HG03103 (cell line): Measurements from ENCODE around the gene PTPN14.
"Not testable (repeated sequence)": the region's sequence is repeated elsewhere in the genome, so short reads cannot be mapped to it uniquely, and the experiment has no call there.

Experiments
- ATAC-seq: cut with Tn5 transposase; IDR thresholded peaks from one replicate; pipeline ENCODE4 v1.9.1; 2021; ENCODE audit warnings: low read depth; ENCODE audit not compliant: unreplicated experiment

The PTPN14 gene

GRCh38 chr1:214413315-214413714 lies 138.1 kb downstream of the PTPN14 start:
- no peak for ATAC-seq

DNA sequence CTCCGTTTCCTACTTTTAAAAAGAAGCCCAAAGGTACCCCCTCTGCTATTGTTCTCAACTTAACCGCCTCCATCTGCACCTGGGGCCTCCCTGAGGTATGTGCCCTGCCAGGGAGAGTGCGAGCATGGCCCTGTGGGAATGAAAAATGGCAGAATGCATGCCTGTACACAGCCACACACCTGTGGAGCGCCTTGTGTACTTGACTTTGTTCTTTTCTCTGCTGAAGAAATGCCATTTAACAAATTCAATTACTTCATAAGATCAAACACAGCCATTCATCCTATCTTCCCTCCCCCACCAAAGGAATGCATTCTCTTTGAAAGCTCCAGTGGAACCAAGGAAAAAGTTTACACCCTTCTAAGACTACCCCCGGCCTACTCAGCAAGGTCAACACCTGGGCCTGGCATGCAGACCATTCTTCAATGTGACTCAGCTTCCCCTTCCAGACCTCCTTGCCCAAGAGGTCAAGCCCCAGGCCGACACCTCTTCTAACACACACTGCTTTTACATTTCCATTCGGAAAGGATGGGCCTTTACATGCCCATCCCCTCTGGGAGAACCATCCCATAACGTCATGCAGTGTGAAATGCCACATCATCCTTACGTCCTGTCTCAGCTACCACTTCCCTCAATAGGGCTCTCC lies 146.7 kb downstream of the PTPN14 start:
- ATAC-seq: no peak

- no peak for ATAC-seq
These were observed 147.2 kb downstream of the PTPN14 start for GRCh38 chr1:214404154-214404553.

GRCh38 chr1:214403431-214403830 lies 148.0 kb downstream of the PTPN14 start:
- ATAC-seq: no peak

- no peak for ATAC-seq
These were observed 148.8 kb downstream of the PTPN14 start for GRCh38 chr1:214402613-214403083.

GRCh38 chr1:214401666-214402065 lies 149.7 kb downstream of the PTPN14 start:
- ATAC-seq: no peak

DNA sequence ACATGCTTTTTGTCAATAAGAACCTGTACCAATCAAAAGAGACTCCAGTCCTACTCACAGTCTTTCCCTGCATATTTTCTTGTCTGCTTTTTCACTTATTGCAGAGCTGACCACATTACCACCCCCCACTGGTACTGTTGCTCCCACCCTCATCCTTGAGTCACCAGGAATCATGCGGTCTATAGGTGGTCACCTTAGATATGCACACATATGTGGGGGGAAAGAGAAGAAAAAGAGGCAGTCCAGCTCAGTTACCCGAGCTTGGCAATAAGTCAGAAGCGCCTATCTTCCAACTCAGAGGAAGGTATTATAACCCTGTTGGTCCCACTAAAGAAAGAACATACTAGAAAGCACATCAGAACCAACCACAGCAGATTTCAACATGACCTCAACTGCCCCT lies 151.3 kb downstream of the PTPN14 start:
- ATAC-seq: no peak

GRCh38 chr1:214398490-214398889 lies 152.9 kb downstream of the PTPN14 start:
- ATAC-seq: no peak

- no peak for ATAC-seq
These were observed 153.9 kb downstream of the PTPN14 start for GRCh38 chr1:214397497-214397896.

DNA sequence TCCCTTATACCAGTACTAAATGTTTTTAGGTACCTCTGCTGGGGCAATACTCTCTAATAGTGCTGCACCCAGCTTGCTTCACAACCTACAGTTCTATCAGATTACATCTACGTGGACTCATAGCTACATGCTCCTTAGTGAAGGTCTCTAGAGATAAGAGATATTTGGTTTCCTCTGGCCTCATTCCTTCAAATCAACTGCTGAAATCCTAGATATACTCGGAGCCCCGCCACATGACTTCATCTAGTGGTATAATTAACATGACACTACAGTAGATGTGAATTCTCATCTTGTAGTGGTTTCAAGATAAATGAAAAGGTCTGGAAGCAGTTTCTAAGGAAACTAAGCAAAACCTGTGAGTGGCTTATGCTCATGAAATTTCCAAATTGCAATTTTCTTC lies 155.1 kb downstream of the PTPN14 start:
- no peak for ATAC-seq

DNA sequence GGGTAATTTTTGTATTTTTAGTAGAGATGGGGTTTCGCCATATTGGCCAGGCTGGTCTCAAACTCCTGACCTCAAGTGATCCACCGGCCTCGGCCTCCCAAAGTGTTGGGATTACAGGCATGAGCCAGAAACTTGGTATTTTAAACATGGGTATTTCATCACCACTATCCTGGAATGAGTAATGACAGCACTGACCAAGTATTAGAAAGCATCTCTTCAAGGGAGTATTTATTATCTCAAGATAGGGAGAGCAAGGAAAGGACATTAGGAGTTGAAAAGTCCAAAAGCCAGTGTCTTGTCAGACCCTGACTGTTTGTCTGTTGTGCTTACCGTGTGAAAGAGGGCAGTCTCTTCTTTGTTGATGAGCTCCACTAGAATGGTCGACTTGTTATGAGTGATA lies 156.8 kb downstream of the PTPN14 start:
- ATAC-seq: not testable (repeated sequence)

- no peak for ATAC-seq
These were observed 158.3 kb downstream of the PTPN14 start for GRCh38 chr1:214393086-214393485.

DNA sequence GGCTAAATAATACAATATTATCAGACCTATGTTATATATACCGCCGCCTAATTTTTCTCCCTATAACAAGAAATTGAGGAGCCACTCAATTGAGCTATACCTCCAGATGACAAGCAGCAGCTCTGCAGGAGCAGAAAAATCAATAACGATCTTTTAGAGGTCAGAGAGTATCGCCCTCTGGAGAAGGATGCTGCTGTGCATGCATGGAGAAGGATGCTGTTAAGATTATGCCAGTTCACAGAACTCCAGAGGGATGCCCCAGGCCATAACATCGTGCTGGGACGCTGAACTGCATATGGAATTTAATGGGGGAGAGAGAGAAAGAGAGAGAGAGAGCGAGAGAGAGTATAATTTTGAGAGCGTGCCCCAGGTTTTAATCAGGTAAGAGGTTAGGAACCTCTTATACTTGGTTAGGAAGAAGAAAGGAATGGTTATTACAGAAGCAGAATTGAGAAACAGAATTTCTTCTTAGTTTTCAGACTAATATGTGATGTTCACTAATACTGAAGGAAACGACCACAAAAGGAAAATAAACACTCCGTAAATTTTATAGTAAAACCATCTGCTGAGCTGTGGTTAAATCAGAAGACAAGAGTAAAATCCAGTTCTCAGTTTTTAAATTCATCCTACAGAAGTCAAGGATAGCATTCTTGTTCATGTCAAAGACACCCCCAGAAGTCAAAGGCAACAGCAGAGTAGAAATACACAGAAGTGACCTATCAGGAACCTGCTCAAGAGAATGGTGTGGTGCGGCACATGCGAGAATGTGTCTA lies 159.3 kb downstream of the PTPN14 start:
- ATAC-seq: no peak

- no peak for ATAC-seq
These were observed 161.7 kb downstream of the PTPN14 start for GRCh38 chr1:214389734-214390133.

DNA sequence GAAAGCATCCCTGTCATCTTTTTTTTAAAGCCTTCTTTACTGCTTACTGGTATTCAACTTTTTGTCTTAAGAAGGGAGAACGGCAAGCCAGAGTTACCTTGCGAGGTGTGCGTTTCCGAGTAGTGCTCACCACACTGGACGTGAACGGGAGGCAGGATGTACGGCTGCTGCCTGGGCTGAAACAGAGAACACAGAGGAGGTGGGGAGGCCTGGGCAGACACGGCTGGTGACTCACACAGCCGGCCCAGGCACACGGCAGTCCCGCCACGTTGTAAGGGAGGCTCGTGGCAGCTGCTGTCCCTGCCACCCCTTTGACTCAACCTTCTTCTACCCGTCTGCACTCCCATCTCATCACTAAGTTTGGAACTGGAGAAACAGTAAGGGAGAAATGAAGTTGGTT lies 164.7 kb downstream of the PTPN14 start:
- ATAC-seq: no peak

DNA sequence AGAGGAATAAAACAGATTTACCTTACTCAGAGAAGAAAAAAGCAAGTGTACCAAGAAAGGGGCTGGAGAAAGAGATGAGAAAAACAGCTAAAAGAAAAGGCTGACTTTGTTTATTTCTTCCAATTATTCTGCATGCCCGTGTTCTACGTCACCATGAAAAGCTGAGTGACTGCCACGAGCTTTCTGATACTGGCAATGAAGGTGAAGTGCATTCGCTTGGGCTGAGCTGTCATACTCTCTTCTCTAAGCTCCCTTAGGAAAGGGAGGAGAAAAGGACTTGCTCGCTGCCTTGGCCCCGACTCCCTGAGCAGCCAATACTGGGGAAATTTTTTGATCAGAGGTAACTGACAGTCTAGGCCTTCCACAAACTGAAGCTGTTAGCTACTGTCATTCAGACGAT lies 165.1 kb downstream of the PTPN14 start:
- no peak for ATAC-seq

GRCh38 chr1:214385428-214385827 lies 166.0 kb downstream of the PTPN14 start:
- ATAC-seq: no peak

- ATAC-seq: no peak
These were observed 166.9 kb downstream of the PTPN14 start for GRCh38 chr1:214384373-214385079.

- no peak for ATAC-seq
These were observed 167.7 kb downstream of the PTPN14 start for GRCh38 chr1:214383381-214384372.

GRCh38 chr1:214380986-214381695 lies 170.3 kb downstream of the PTPN14 start:
- ATAC-seq: no peak
